ENCODE measurements around the gene CDH22. TPM values are rescaled to one million over a fixed set of nuclear protein-coding genes. Genes with fewer than 3 reads are reported as not detected.
A peak's percentile ranks its signal among the peaks of the same experiment; 100 is the strongest.

Gene CDH22
- total RNA-seq, 1 donor from 2014 or later: 1.7 TPM

- no peaks in the 10 kb centered on the region for H3K27me3 ChIP-seq
- H3K4me1 ChIP-seq: peaks cover 10% of the 10 kb centered on the region
- no peak overlapping the region for H3K27ac ChIP-seq
- DNase-seq (ENCODE audit: extremely low spot score in 2 of 2): no peak
- no peaks in the 10 kb centered on the region for H3K36me3 ChIP-seq
- TF ChIP-seq POLR2AphosphoS5 (IDR thresholded peaks at IDR 0.05; ENCODE audit: insufficient read depth in 1 of 2, low read depth in 1 of 2): no peak
- TF ChIP-seq CTCF (IDR thresholded peaks at IDR 0.05): no peak
- no peak for TF ChIP-seq POLR2A (IDR thresholded peaks at IDR 0.05)
- H3K4me3 ChIP-seq: no peak overlapping the region
- intact Hi-C loops (cut with DNase I): no loop called here
- H3K9me3 ChIP-seq: no peaks in the 10 kb centered on the region
Measured at GRCh38 chr20:46256293-46256692, 52.0 kb downstream of the CDH22 start.

GRCh38 chr20:46255440-46256104, 52.7 kb downstream of the CDH22 start:
- intact Hi-C loops (cut with DNase I): no loop called here

GRCh38 chr20:46253391-46253790, 54.9 kb downstream of the CDH22 start:
- H3K36me3 ChIP-seq: no peaks in the 10 kb centered on the region
- no peak for TF ChIP-seq POLR2A (IDR thresholded peaks at IDR 0.05)
- TF ChIP-seq POLR2AphosphoS5 (IDR thresholded peaks at IDR 0.05; ENCODE audit: insufficient read depth in 1 of 2, low read depth in 1 of 2): no peak
- no peak for TF ChIP-seq CTCF (IDR thresholded peaks at IDR 0.05)
- no peaks in the 10 kb centered on the region for H3K27me3 ChIP-seq
- H3K4me1 ChIP-seq: peaks cover 10% of the 10 kb centered on the region
- no peak overlapping the region for H3K4me3 ChIP-seq
- no peak for DNase-seq (ENCODE audit: extremely low spot score in 2 of 2)
- intact Hi-C loops (cut with DNase I): no loop called here
- no peaks in the 10 kb centered on the region for H3K9me3 ChIP-seq
- H3K27ac ChIP-seq: no peak overlapping the region

More at GRCh38 chr20:46255440-46256104, 52.7 kb downstream of the CDH22 start:
- Histone ChIP-seq H3K4me1 (peaks cover 10% of the 10 kb centered on the region), H3K9me3 (no peaks in the 10 kb centered on the region), H3K4me3 (no peak overlapping the region), H3K36me3 (no peaks in the 10 kb centered on the region), H3K27me3 (no peaks in the 10 kb centered on the region), H3K27ac (no peak overlapping the region)
- TF ChIP-seq POLR2AphosphoS5 (IDR thresholded peaks at IDR 0.05; ENCODE audit: insufficient read depth in 1 of 2, low read depth in 1 of 2) (peak in 1 of 2 donors; percentile 33), CTCF (IDR thresholded peaks at IDR 0.05) (no peak)
- peak in 1 of 2 donors; percentile 90 for DNase-seq (ENCODE audit: extremely low spot score in 2 of 2)

GRCh38 chr20:46252352-46253091, 55.8 kb downstream of the CDH22 start:
- Histone ChIP-seq H3K4me1 (peaks cover 10% of the 10 kb centered on the region), H3K27me3 (no peaks in the 10 kb centered on the region), H3K9me3 (no peaks in the 10 kb centered on the region), H3K36me3 (no peaks in the 10 kb centered on the region), H3K4me3 (no peak overlapping the region), H3K27ac (no peak overlapping the region)
- TF ChIP-seq POLR2A (IDR thresholded peaks at IDR 0.05): no peak
- TF ChIP-seq CTCF (IDR thresholded peaks at IDR 0.05): no peak
- intact Hi-C loops (cut with DNase I): no loop called here
- no peak for DNase-seq (ENCODE audit: extremely low spot score in 2 of 2)

GRCh38 chr20:46251211-46251673, 57.1 kb downstream of the CDH22 start:
- DNase-seq (ENCODE audit: extremely low spot score in 2 of 2): no peak
- H3K9me3 ChIP-seq: no peaks in the 10 kb centered on the region
- no peaks in the 10 kb centered on the region for H3K36me3 ChIP-seq
- H3K4me3 ChIP-seq: no peak overlapping the region
- H3K27me3 ChIP-seq: no peaks in the 10 kb centered on the region
- peaks cover 10% of the 10 kb centered on the region for H3K4me1 ChIP-seq
- TF ChIP-seq POLR2AphosphoS5 (IDR thresholded peaks at IDR 0.05; ENCODE audit: insufficient read depth in 1 of 2, low read depth in 1 of 2) (no peak), POLR2A (IDR thresholded peaks at IDR 0.05) (no peak), CTCF (IDR thresholded peaks at IDR 0.05) (no peak)
- intact Hi-C loops (cut with DNase I): no loop called here
- no peak overlapping the region for H3K27ac ChIP-seq
